Gastrocnemius medialis (tissue), 4 donors: ENCODE data around the gene FREM2. TPM values are rescaled to one million over a fixed set of nuclear protein-coding genes. Genes with fewer than 3 reads are reported as not detected.

ENCODE experiments used
- ATAC-seq, 2 donors: fragments of 150-250 bp; one replicate each; pipeline ENCODE4 v1.9.1; 2016
- DNase-seq, 2 donors: peaks; one replicate each; pipeline ENCODE4 v3.0.0-alpha.2; 2019
- H3K27ac ChIP-seq, 4 donors: fragments of 200-600 bp; sonication (generic); 1 replicate in 1 of 4; 2 replicates in 3 of 4; pipeline ENCODE4 v1.5.1; 2016 to 2018; ENCODE audit warnings: mild to moderate bottlenecking in 2 of 4, moderate library complexity in 1 of 4
- H3K27me3 ChIP-seq, 3 donors: fragments of 200-600 bp; sonication (generic) in 2 of 3; 1 replicate in 1 of 3; 2 replicates in 2 of 3; pipeline versions ENCODE4 v1.5.1 to v1.6.0; 2016 to 2019; ENCODE audit warnings: mild to moderate bottlenecking in 1 of 3, moderate library complexity in 1 of 3
- H3K36me3 ChIP-seq, 2 donors: fragments of 200-600 bp; sonication (generic) in 1 of 2; one replicate each; pipeline ENCODE4 v1.5.1; 2017 to 2018
- H3K4me1 ChIP-seq, 2 donors: fragments of 200-600 bp; sonication (generic) in 1 of 2; one replicate each; pipeline ENCODE4 v1.5.1; 2016 to 2017; ENCODE audit warnings: mild to moderate bottlenecking in 2 of 2
- H3K4me3 ChIP-seq, 4 donors: fragments of 200-600 bp; sonication (generic) in 3 of 4; 1 replicate in 1 of 4; 2 replicates in 3 of 4; pipeline ENCODE4 v1.5.1; 2016 to 2019; ENCODE audit warnings: mild to moderate bottlenecking in 2 of 4
- H3K9me3 ChIP-seq, 3 donors: fragments of 200-600 bp; sonication (generic) in 2 of 3; 1 replicate in 1 of 3; 2 replicates in 2 of 3; pipeline ENCODE4 v1.5.1; 2016 to 2019
- CTCF ChIP-seq, 5 experiments: fragments of 450-650 bp in 3 of 5; fragments of 200-600 bp in 2 of 5; sonication (generic) in 2 of 5; IDR thresholded peaks in 4 of 5; conservative IDR thresholded peaks in 1 of 5; 1 replicate in 4 of 5; 2 replicates in 1 of 5; pipeline ENCODE4 v1.5.1; 2016 to 2019; ENCODE audit warnings: antibody characterized with exemption in 5 of 5, mild to moderate bottlenecking in 3 of 5, moderate library complexity in 3 of 5
- POLR2A ChIP-seq, 2 donors: fragments of 450-650 bp; IDR thresholded peaks; one replicate each; pipeline ENCODE4 v1.6.1; 2017; ENCODE audit warnings: antibody characterized with exemption in 2 of 2, mild to moderate bottlenecking in 2 of 2, moderate library complexity in 2 of 2
- in situ Hi-C, 4 donors: fragments of 200-750 bp; cut with MboI; loops; one replicate each; pipeline versions ENCODE4 v1.15.0 to v1.8.0; 2017; ENCODE audit warnings: low sequenced_read_pairs in 4 of 4
- intact Hi-C: fragments of 100-400 bp; cut with DNase I; formaldehyde crosslinking; loops from one replicate; pipeline ENCODE4 v1.15.1; 2023; ENCODE audit warnings: low total_unique reads
- total RNA-seq, 4 donors: library from RNA; depleted of rRNA; stranded (reverse); fragments of >200 nt; gene quantifications; one replicate each; pipeline versions ENCODE4 v1.1.0 to v1.2.3, GENCODE V29; 2016

Gene FREM2
- total RNA-seq, 4 donors from 2014 or later: 1.3 to 6.4 (median 2.4) TPM

GRCh38 chr13:38735665-38736440 lies 49.0 kb downstream of the FREM2 start:
- Histone ChIP-seq H3K27ac (no peak overlapping the region), H3K27me3 (no peaks in the 10 kb centered on the region), H3K4me3 (no peak overlapping the region), H3K36me3 (no peaks in the 10 kb centered on the region), H3K9me3 (no peaks in the 10 kb centered on the region), H3K4me1 (no peaks in the 10 kb centered on the region)
- DNase-seq (no peak), ATAC-seq (no peak)
- TF ChIP-seq CTCF (IDR thresholded peaks at IDR 0.05 in 4 of 5, conservative IDR thresholded peaks at IDR 0.05 in 1 of 5) (no peak), POLR2A (IDR thresholded peaks at IDR 0.05) (no peak)
- intact Hi-C loops (no loop called here), in situ Hi-C loops (no loop called here)

GRCh38 chr13:38743466-38743865 lies 56.6 kb downstream of the FREM2 start:
- H3K9me3 ChIP-seq: no peaks in the 10 kb centered on the region
- no peak overlapping the region for H3K4me3 ChIP-seq
- TF ChIP-seq POLR2A (IDR thresholded peaks at IDR 0.05) (no peak), CTCF (IDR thresholded peaks at IDR 0.05 in 4 of 5, conservative IDR thresholded peaks at IDR 0.05 in 1 of 5) (no peak)
- no peaks in the 10 kb centered on the region for H3K4me1 ChIP-seq
- DNase-seq (no peak), ATAC-seq (no peak)
- no peaks in the 10 kb centered on the region for H3K36me3 ChIP-seq
- H3K27ac ChIP-seq: no peak overlapping the region
- intact Hi-C loops: no loop called here
- in situ Hi-C loops: no loop called here
- no peaks in the 10 kb centered on the region for H3K27me3 ChIP-seq

GRCh38 chr13:38752686-38753085 lies 65.8 kb downstream of the FREM2 start:
- Histone ChIP-seq H3K4me1 (peaks cover 0 to under 1% of the 10 kb centered on the region in 2 donors), H3K4me3 (no peak overlapping the region), H3K27ac (no peak overlapping the region), H3K36me3 (no peaks in the 10 kb centered on the region), H3K27me3 (no peaks in the 10 kb centered on the region), H3K9me3 (no peaks in the 10 kb centered on the region)
- intact Hi-C loops (no loop called here), in situ Hi-C loops (loop anchor here in 1 of 4 donors (10.0 kb wide), 1 partner anchor 62 kb away; no protein-coding TSS in a partner anchor)
- TF ChIP-seq CTCF (IDR thresholded peaks at IDR 0.05 in 4 of 5, conservative IDR thresholded peaks at IDR 0.05 in 1 of 5) (no peak), POLR2A (IDR thresholded peaks at IDR 0.05) (no peak)
- no peak for DNase-seq
- ATAC-seq: no peak

- H3K4me1 ChIP-seq: peaks cover 4 to 12% of the 10 kb centered on the region in 2 donors
- H3K27ac ChIP-seq: no peak overlapping the region
- H3K4me3 ChIP-seq: no peak overlapping the region
- no peaks in the 10 kb centered on the region for H3K36me3 ChIP-seq
- DNase-seq (no peak), ATAC-seq (no peak)
- H3K27me3 ChIP-seq: no peaks in the 10 kb centered on the region
- no peaks in the 10 kb centered on the region for H3K9me3 ChIP-seq
- intact Hi-C loops: no loop called here
- in situ Hi-C loops: loop anchor here in 1 of 4 donors (10.0 kb wide), 1 partner anchor 61 kb away; no protein-coding TSS in a partner anchor
- TF ChIP-seq CTCF (IDR thresholded peaks at IDR 0.05 in 4 of 5, conservative IDR thresholded peaks at IDR 0.05 in 1 of 5) (no peak), POLR2A (IDR thresholded peaks at IDR 0.05) (no peak)
Observed at GRCh38 chr13:38753878-38754277, 67.0 kb downstream of the FREM2 start.
